ENCODE measurements around the gene PAFAH1B1. TPM values are rescaled to one million over a fixed set of nuclear protein-coding genes. Genes with fewer than 3 reads are reported as not detected.
"Not testable (repeated sequence)": the region's sequence is repeated elsewhere in the genome, so short reads cannot be mapped to it uniquely, and the experiment has no call there.

The PAFAH1B1 gene
- total and polyA plus RNA-seq, 2 donors (not counting 3 experiments of a cell fraction or from before 2014, with no cell fraction given): 46.5 to 158 TPM

GRCh38 chr17:2621241-2621640, 27.8 kb downstream of the PAFAH1B1 start:
- dilution Hi-C loops (cut with MboI; ENCODE audit: extremely low pct_ligation_motif_present, low sequenced_read_pairs) (no loop called here), intact Hi-C loops (cut with micrococcal nuclease) (no loop called here)
- no peak for FAIRE-seq
- Histone ChIP-seq H3K27me3 (ENCODE audit: control insufficient read depth in 2 of 2, insufficient read depth in 2 of 2, low read length in 2 of 2) (no peaks in the 10 kb centered on the region), H3K9me3 (replicated peaks; ENCODE audit: control insufficient read depth, insufficient read depth, low read length) (no peaks in the 10 kb centered on the region), H3K79me2 (ENCODE audit: control insufficient read depth, insufficient read depth, low read length) (peaks cover 99% of the 10 kb centered on the region), H3K36me3 (ENCODE audit: control insufficient read depth in 2 of 2, extremely low read depth in 1 of 2, insufficient read depth in 2 of 2, low read length in 2 of 2) (peaks cover 0 to 3% of the 10 kb centered on the region in 2 experiments), H3K4me2 (ENCODE audit: insufficient read depth, low read length) (no peak overlapping the region), H2AFZ (ENCODE audit: low read depth, low read length) (no peak overlapping the region), H3K9me1 (replicated peaks; ENCODE audit: control insufficient read depth, extremely low read depth, insufficient read depth, low read length) (peaks cover 3% of the 10 kb centered on the region), H3K27ac (ENCODE audit: insufficient read depth, low read depth, low read length) (no peak overlapping the region), H4K20me1 (replicated peaks; ENCODE audit: control insufficient read depth, extremely low read depth, insufficient read depth, low read length) (peaks cover 31% of the 10 kb centered on the region), H3K4me3 (replicated peaks in 1 of 3; ENCODE audit: insufficient read depth in 1 of 3, low read depth in 1 of 3, low read length in 3 of 3) (no peak overlapping the region), H3K9ac (replicated peaks; ENCODE audit: extremely low read depth, insufficient read depth, low read length) (no peak overlapping the region), H3K4me1 (ENCODE audit: control insufficient read depth, extremely low read depth, insufficient read depth, low read length) (no peaks in the 10 kb centered on the region)
- no peak for DNase-seq (ENCODE audit: low read depth, low spot score)
- CTCF ChIA-PET: interaction anchor here (1.1 kb wide), 1 partner anchor 28 kb away, joined by 4 read pairs; the partner anchor contains the start of gene PAFAH1B1
- no TSS peak for BruUV-seq (replicated peaks)
- TF ChIP-seq POLR2A (IDR thresholded peaks at IDR 0.05; ENCODE audit: low read depth, low read length) (no peak), CTCF (IDR thresholded peaks at IDR 0.05; ENCODE audit: extremely low read depth in 1 of 2, insufficient read depth in 1 of 2, low read depth in 1 of 2, low read length in 2 of 2) (no peak), MAX (IDR thresholded peaks at IDR 0.05; ENCODE audit: insufficient read depth, insufficient read length) (no peak), POLR2AphosphoS5 (IDR thresholded peaks at IDR 0.05; ENCODE audit: insufficient read depth, low read depth, low read length) (no peak), GATA2 (IDR thresholded peaks at IDR 0.05; ENCODE audit: insufficient read depth, insufficient read length, low read depth, low read length) (no peak), EZH2 (IDR thresholded peaks at IDR 0.05; ENCODE audit: borderline replicate concordance, low read depth, low read length, severe bottlenecking) (no peak), FOS (IDR thresholded peaks at IDR 0.05; ENCODE audit: borderline replicate concordance, insufficient read depth, low read length) (no peak), JUN (IDR thresholded peaks at IDR 0.05; ENCODE audit: borderline replicate concordance, insufficient read depth, insufficient read length, low read depth) (no peak), MYC (IDR thresholded peaks at IDR 0.05; ENCODE audit: low read depth, low read length) (no peak)
- POLR2A ChIA-PET: no interaction called here

GRCh38 chr17:2621951-2622405, 28.5 kb downstream of the PAFAH1B1 start:
- CTCF ChIA-PET; BruUV-seq (replicated peaks); H3K9me3 ChIP-seq (replicated peaks; ENCODE audit: control insufficient read depth, insufficient read depth, low read length); H3K4me3 ChIP-seq (replicated peaks in 1 of 3; ENCODE audit: insufficient read depth in 1 of 3, low read depth in 1 of 3, low read length in 3 of 3); H3K9ac ChIP-seq (replicated peaks; ENCODE audit: extremely low read depth, insufficient read depth, low read length); H3K27ac ChIP-seq (ENCODE audit: insufficient read depth, low read depth, low read length); FAIRE-seq; DNase-seq (ENCODE audit: low read depth, low spot score); dilution Hi-C loops (cut with MboI; ENCODE audit: extremely low pct_ligation_motif_present, low sequenced_read_pairs); intact Hi-C loops (cut with micrococcal nuclease); H3K9me1 ChIP-seq (replicated peaks; ENCODE audit: control insufficient read depth, extremely low read depth, insufficient read depth, low read length); H3K4me1 ChIP-seq (ENCODE audit: control insufficient read depth, extremely low read depth, insufficient read depth, low read length); H3K4me2 ChIP-seq (ENCODE audit: insufficient read depth, low read length); H2AFZ ChIP-seq (ENCODE audit: low read depth, low read length); H3K36me3 ChIP-seq (ENCODE audit: control insufficient read depth in 2 of 2, extremely low read depth in 1 of 2, insufficient read depth in 2 of 2, low read length in 2 of 2); POLR2A ChIA-PET; H3K27me3 ChIP-seq (ENCODE audit: control insufficient read depth in 2 of 2, insufficient read depth in 2 of 2, low read length in 2 of 2): not testable (repeated sequence)
- Histone ChIP-seq H4K20me1 (replicated peaks; ENCODE audit: control insufficient read depth, extremely low read depth, insufficient read depth, low read length) (peaks cover 28% of the 10 kb centered on the region), H3K79me2 (ENCODE audit: control insufficient read depth, insufficient read depth, low read length) (peaks cover 99% of the 10 kb centered on the region)
